Measurements from ENCODE around the gene NPHP4. TPM values are rescaled to one million over a fixed set of nuclear protein-coding genes. Genes with fewer than 3 reads are reported as not detected.

The NPHP4 gene
- total RNA-seq, 1 experiment from 2014 or later: 16.8 TPM

GRCh38 chr1:5878971-5879370 is 113.3 kb downstream of the NPHP4 start:
- ATAC-seq (no peak), DNase-seq (ENCODE audit: low spot score) (no peak)
- Mint-ChIP-seq H3K4me3 (no peak overlapping the region), H3K36me3 (peaks cover 23% of the 10 kb centered on the region), H3K4me1 (no peaks in the 10 kb centered on the region), H3K27ac (no peak overlapping the region; the same call in 1 of the 2 replicates), H3K9me3 (peaks cover 12% of the 10 kb centered on the region), H3K27me3 (ENCODE audit: low read depth) (no peaks in the 10 kb centered on the region)
- TF ChIP-seq NFYB (CRISPR knock-in tag; conservative IDR thresholded peaks at IDR 0.05; ENCODE audit: low read depth) (no peak), ESRRA (CRISPR knock-in tag; IDR thresholded peaks at IDR 0.05; ENCODE audit: borderline replicate concordance) (no peak), TEAD4 (CRISPR knock-in tag; IDR thresholded peaks at IDR 0.05) (no peak), ZNF425 (CRISPR knock-in tag; conservative IDR thresholded peaks at IDR 0.05) (no peak), ZNF232 (CRISPR knock-in tag; IDR thresholded peaks at IDR 0.05) (no peak), NFE2L1 (CRISPR knock-in tag; IDR thresholded peaks at IDR 0.05) (no peak), ZNF281 (CRISPR knock-in tag; IDR thresholded peaks at IDR 0.05) (no peak), FOXP1 (CRISPR knock-in tag; IDR thresholded peaks at IDR 0.05; ENCODE audit: borderline replicate concordance) (no peak), ELF4 (CRISPR knock-in tag; IDR thresholded peaks at IDR 0.05; ENCODE audit: low read depth) (no peak), CTCF (IDR thresholded peaks at IDR 0.05) (no peak), ZNF532 (CRISPR knock-in tag; IDR thresholded peaks at IDR 0.05; ENCODE audit: borderline replicate concordance) (no peak), SOX15 (CRISPR knock-in tag; IDR thresholded peaks at IDR 0.05) (no peak), ZMAT4 (CRISPR knock-in tag; IDR thresholded peaks at IDR 0.05) (no peak), EMX1 (CRISPR knock-in tag; IDR thresholded peaks at IDR 0.05) (no peak), ZNF219 (CRISPR knock-in tag; IDR thresholded peaks at IDR 0.05; ENCODE audit: borderline replicate concordance) (no peak), ZNF263 (CRISPR knock-in tag; IDR thresholded peaks at IDR 0.05; ENCODE audit: low read depth) (no peak), JUN (CRISPR knock-in tag; IDR thresholded peaks at IDR 0.05) (no peak)
- POLR2A ChIA-PET: no interaction called here
- CTCF ChIA-PET: interaction anchor here (4.0 kb wide), 1 partner anchor 133 kb away, joined by 14 read pairs; no protein-coding TSS in a partner anchor
